ENCODE results near the gene NANOS1.

DNA sequence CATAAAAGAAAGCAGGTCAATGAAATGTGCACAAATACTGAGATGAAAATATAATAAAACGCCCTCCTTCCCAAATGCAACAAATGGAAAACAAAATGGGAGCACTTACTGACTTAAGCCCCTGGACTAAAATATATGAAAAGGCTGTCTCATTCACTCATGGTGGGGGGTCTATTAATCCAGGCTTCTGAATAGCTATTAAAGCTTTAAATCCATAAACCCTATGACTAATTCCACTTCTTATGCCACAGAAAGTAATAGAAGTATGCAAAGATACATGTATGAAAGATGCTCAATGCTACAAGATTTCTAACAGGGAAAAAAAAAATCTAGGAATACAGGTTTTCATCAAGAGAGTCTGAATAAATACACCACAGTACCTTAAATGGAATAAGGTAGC is 30.6 kb downstream of the NANOS1 start:
- TF ChIP-seq, protein P1, sequence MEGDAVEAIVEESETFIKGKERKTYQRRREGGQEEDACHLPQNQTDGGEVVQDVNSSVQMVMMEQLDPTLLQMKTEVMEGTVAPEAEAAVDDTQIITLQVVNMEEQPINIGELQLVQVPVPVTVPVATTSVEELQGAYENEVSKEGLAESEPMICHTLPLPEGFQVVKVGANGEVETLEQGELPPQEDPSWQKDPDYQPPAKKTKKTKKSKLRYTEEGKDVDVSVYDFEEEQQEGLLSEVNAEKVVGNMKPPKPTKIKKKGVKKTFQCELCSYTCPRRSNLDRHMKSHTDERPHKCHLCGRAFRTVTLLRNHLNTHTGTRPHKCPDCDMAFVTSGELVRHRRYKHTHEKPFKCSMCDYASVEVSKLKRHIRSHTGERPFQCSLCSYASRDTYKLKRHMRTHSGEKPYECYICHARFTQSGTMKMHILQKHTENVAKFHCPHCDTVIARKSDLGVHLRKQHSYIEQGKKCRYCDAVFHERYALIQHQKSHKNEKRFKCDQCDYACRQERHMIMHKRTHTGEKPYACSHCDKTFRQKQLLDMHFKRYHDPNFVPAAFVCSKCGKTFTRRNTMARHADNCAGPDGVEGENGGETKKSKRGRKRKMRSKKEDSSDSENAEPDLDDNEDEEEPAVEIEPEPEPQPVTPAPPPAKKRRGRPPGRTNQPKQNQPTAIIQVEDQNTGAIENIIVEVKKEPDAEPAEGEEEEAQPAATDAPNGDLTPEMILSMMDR (conservative IDR thresholded peaks at IDR 0.05), result no peak
- no peak for TF ChIP-seq ZFX (IDR thresholded peaks at IDR 0.05)

Data from C4-2B (cell line).